GM12878 (cell line): Measurements from ENCODE around the gene DHCR24. TPM values are rescaled to one million over a fixed set of nuclear protein-coding genes. Genes with fewer than 3 reads are reported as not detected.
A peak's percentile ranks its signal among the peaks of the same experiment; 100 is the strongest.

Source experiments
- ATAC-seq: fragments of 200-7000 bp; cut with Tn5 transposase; 3 replicates; pipeline ENCODE4 v1.9.1; 2020; ENCODE audit warnings: mild to moderate bottlenecking, moderate library complexity
- BruUV-seq: library from RNA; stranded (reverse); fragments of 400-500 nt; replicated peaks from 2 replicates; lab custom pipeline; 2021; lab: Mats Ljungman, UMichigan
- CTCF ChIA-PET: fragments of 300-600 bp; sonication (Branson Sonifier 250); formaldehyde crosslinking; extraction: SDS; loops from one replicate; lab custom pipeline; 2021; ENCODE audit warnings: inconsistent platforms; lab: Yijun Ruan, JAX
- POLR2A ChIA-PET: fragments of 350-600 bp; formaldehyde crosslinking; extraction: SDS; loops from one replicate; lab custom pipeline; 2021; ENCODE audit warnings: inconsistent platforms; lab: Charles Lee
- RAD21 ChIA-PET: fragments of 300-600 bp; sonication (Branson Sonifier 250); formaldehyde crosslinking; loops from one replicate; lab custom pipeline; 2023; ENCODE audit warnings: antibody characterized with exemption; ENCODE audit not compliant: unreplicated experiment; lab: Charles Lee
- SMC1A ChIA-PET: fragments of 300-600 bp; sonication (Branson Sonifier 250); formaldehyde crosslinking; loops from one replicate; lab custom pipeline; 2023; ENCODE audit not compliant: unreplicated experiment, uncharacterized antibody; lab: Charles Lee
- DNase-seq: peaks from one replicate; pipeline ENCODE4 v3.0.0-alpha.2; 2011; ENCODE audit warnings: low read depth, low spot score
- FAIRE-seq: peaks from 3 replicates; lab custom pipeline; 2011; peaks lifted over from hg19 to GRCh38; lab: Jason Lieb, UNC
- H2AFZ ChIP-seq: 2 replicates; pipeline ENCODE4 v1.6.0; 2011; ENCODE audit warnings: low read depth, low read length, control low read depth; ENCODE audit not compliant: control insufficient read depth
- H3K27ac ChIP-seq: 2 replicates; pipeline ENCODE4 v1.5.1; 2011; ENCODE audit warnings: control low read depth; ENCODE audit not compliant: control insufficient read depth, insufficient read depth
- H3K27me3 ChIP-seq, 2 experiments: replicated peaks in 1 of 2; 2 replicates each; pipeline versions ENCODE4 v1.6.0 to v1.6.1; 2011; ENCODE audit warnings: low read length in 1 of 2; ENCODE audit not compliant: control insufficient read depth in 2 of 2, insufficient read depth in 2 of 2
- H3K36me3 ChIP-seq, 2 experiments: 2 replicates each; pipeline ENCODE4 v1.5.1; 2011; ENCODE audit warnings: low read length in 1 of 2; ENCODE audit not compliant: control insufficient read depth in 2 of 2, insufficient read depth in 2 of 2
- H3K4me1 ChIP-seq: 2 replicates; pipeline ENCODE4 v1.6.1; 2011; ENCODE audit warnings: mild to moderate bottlenecking, low read length, moderate library complexity, mixed read lengths; ENCODE audit not compliant: control insufficient read depth, insufficient read depth
- H3K4me2 ChIP-seq: 2 replicates; pipeline ENCODE4 v1.6.0; 2011; ENCODE audit warnings: control low read depth; ENCODE audit not compliant: control insufficient read depth, insufficient read depth
- H3K4me3 ChIP-seq: fragments of 200-600 bp; sonication (generic); 2 replicates; pipeline ENCODE4 v1.5.1; 2016
- H3K79me2 ChIP-seq: 2 replicates; pipeline ENCODE4 v1.6.0; 2011; ENCODE audit warnings: low read length; ENCODE audit not compliant: control insufficient read depth, insufficient read depth
- H3K9ac ChIP-seq: 2 replicates; pipeline ENCODE4 v1.8.0; 2011; ENCODE audit warnings: low read length, control low read depth, mixed read lengths; ENCODE audit not compliant: control insufficient read depth, insufficient read depth
- H3K9me3 ChIP-seq: replicated peaks from 3 replicates; pipeline ENCODE4 v1.5.1; 2011; ENCODE audit warnings: mild to moderate bottlenecking, low read length; ENCODE audit not compliant: control insufficient read depth, insufficient read depth
- H4K20me1 ChIP-seq: 2 replicates; pipeline ENCODE4 v1.6.0; 2011; ENCODE audit not compliant: control insufficient read depth, insufficient read depth
- EP300 ChIP-seq, 2 experiments: fragments of 150-350 bp in 1 of 2; IDR thresholded peaks; 2 replicates each; pipeline ENCODE4 v1.6.1; 2011 to 2012; ENCODE audit warnings: low read depth in 2 of 2, low read length in 2 of 2, borderline replicate concordance in 1 of 2, improper control_type of control experiment in 1 of 2, inconsistent platforms in 1 of 2; ENCODE audit not compliant: control insufficient read depth in 1 of 2
- HDGF ChIP-seq: fragments of 450-650 bp; IDR thresholded peaks from 2 replicates; pipeline ENCODE4 v1.6.1; 2016; ENCODE audit warnings: antibody characterized with exemption
- MTA2 ChIP-seq: fragments of 450-650 bp; IDR thresholded peaks from 2 replicates; pipeline ENCODE4 v1.6.1; 2016; ENCODE audit warnings: low read depth, mild to moderate bottlenecking, moderate library complexity
- MTA3 ChIP-seq: IDR thresholded peaks from 2 replicates; pipeline ENCODE4 v1.6.1; 2012; ENCODE audit warnings: low read length, inconsistent platforms, borderline replicate concordance
- NBN ChIP-seq: fragments of 450-650 bp; IDR thresholded peaks from 2 replicates; pipeline ENCODE4 v1.6.1; 2016
- YY1 ChIP-seq: IDR thresholded peaks from 2 replicates; pipeline ENCODE4 v1.6.1; 2011; ENCODE audit warnings: low read depth, mild to moderate bottlenecking, low read length
- WGBS: methylation state at CpG from one replicate; pipeline ENCODE4 v1.1.6; 2016; ENCODE audit warnings: low lambda C conversion rate; ENCODE audit not compliant: insufficient replicate concordance, insufficient coverage; ENCODE audit errors: missing lambda C conversion rate; 5-methylcytosine and 5-hydroxymethylcytosine counted together
- in situ Hi-C: fragments of 300-500 bp; cut with MboI; formaldehyde crosslinking; loops from 9 replicates; pipeline ENCODE4 v1.14.3; 2018; ENCODE audit warnings: mixed read lengths
- intact Hi-C: fragments of 100-400 bp; cut with micrococcal nuclease; formaldehyde crosslinking; loops from one replicate; pipeline ENCODE4 v1.14.2; 2022; ENCODE audit not compliant: unreplicated experiment
- polyA plus RNA-seq, 11 experiments: library from polyadenylated mRNA; depleted of rRNA in 4 of 11; unstranded in 6 of 11; stranded (reverse) in 5 of 11; fragments of >200 nt; fragmentation: Nextera tagmentation in 4 of 11; fragmentation: Illumina TruSeq in 1 of 11; extraction: Ambion mirVana in 4 of 11; extraction: Trizol in 1 of 11; gene quantifications; 1 replicate in 1 of 11; 2 replicates in 10 of 11; pipeline versions ENCODE4 v1.2.1 to v1.2.3, GENCODE V29; 2011 to 2016; ENCODE audit warnings: inconsistent platforms in 2 of 11, missing spikeins in 2 of 11, low read depth in 1 of 11
- total RNA-seq, 4 experiments: library from RNA; depleted of rRNA in 3 of 4; stranded (reverse); fragments of >200 nt in 3 of 4; fragmentation: Illumina TruSeq in 1 of 4; extraction: Trizol in 1 of 4; gene quantifications; 2 replicates each; pipeline versions ENCODE4 v1.2.1 to v1.2.3, GENCODE V29; 2013 to 2021
- TF ChIP-seq, protein P1 (sequence below): fragments of 450-650 bp; IDR thresholded peaks from 2 replicates; pipeline ENCODE4 v1.6.1; 2017; ENCODE audit warnings: mild to moderate bottlenecking
- TF ChIP-seq, protein P2 (sequence below): fragments of 450-650 bp; formaldehyde crosslinking; IDR thresholded peaks from 2 replicates; pipeline ENCODE4 v1.4.0; 2022; ENCODE audit warnings: mild to moderate bottlenecking, moderate library complexity

The DHCR24 gene
- total and polyA plus RNA-seq, 10 of the 15 experiments (the other 5 are each of a cell fraction or from before 2014, with no cell fraction given) = 23.3 to 169 (median 120) TPM

DNA sequence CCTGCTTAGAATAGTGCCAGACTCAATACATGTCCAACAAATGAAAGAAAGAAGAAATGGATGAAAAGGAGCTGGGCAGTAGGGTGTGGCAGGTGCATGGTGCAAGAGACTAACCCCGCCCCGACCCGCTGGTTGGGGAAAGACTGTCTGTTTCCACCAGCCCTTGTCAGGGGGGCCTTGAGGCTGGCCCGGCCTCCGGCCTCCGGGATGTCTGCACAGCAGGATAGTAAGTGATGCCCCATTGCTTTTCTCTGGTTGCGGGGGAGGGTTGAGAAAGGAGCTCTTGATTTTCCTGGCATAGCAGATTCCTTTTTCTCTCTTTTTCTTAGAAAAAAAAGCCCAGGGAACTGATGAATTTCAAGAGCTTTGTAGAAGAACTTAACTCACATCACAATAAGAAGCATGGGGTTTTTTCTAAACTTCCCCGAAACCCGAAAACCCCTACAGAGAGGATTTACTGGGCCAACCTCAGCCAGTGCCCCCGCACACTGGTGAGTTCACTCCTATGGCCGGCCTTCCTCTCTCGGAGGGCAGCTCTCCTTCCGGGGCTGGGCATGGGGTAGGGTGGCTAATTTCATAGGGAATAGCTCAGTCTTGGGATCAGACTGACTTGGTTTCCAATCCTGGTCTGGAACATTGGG is 73.4 kb downstream of the DHCR24 start:
- ChIA-PET CTCF (interaction anchor here (7.6 kb wide), 1 partner anchor 13 kb away, joined by 44 read pairs; the partner anchor contains the start of gene TTC22), POLR2A (no interaction called here), RAD21 (interaction anchor here (0.7 to 2.7 kb wide), 7 partner anchors 12 to 691 kb away, joined by 3 to 11 read pairs (median 3); partner anchors contain the start of gene TTC22), SMC1A (interaction anchor here (0.6 to 1.8 kb wide), 8 partner anchors 17 to 325 kb away, joined by 3 to 6 read pairs (median 3); partner anchors contain the start of gene DHCR24)
- no peaks in the 10 kb centered on the region for H3K36me3 ChIP-seq
- DNase-seq (no peak), ATAC-seq (peak; percentile 59), FAIRE-seq (no peak)
- H3K9me3 ChIP-seq = no peaks in the 10 kb centered on the region
- no peak for TF ChIP-seq YY1
- TF ChIP-seq, protein P1, sequence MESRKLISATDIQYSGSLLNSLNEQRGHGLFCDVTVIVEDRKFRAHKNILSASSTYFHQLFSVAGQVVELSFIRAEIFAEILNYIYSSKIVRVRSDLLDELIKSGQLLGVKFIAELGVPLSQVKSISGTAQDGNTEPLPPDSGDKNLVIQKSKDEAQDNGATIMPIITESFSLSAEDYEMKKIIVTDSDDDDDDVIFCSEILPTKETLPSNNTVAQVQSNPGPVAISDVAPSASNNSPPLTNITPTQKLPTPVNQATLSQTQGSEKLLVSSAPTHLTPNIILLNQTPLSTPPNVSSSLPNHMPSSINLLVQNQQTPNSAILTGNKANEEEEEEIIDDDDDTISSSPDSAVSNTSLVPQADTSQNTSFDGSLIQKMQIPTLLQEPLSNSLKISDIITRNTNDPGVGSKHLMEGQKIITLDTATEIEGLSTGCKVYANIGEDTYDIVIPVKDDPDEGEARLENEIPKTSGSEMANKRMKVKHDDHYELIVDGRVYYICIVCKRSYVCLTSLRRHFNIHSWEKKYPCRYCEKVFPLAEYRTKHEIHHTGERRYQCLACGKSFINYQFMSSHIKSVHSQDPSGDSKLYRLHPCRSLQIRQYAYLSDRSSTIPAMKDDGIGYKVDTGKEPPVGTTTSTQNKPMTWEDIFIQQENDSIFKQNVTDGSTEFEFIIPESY = no peak
- no peak for TF ChIP-seq HDGF
- TF ChIP-seq, protein P2, sequence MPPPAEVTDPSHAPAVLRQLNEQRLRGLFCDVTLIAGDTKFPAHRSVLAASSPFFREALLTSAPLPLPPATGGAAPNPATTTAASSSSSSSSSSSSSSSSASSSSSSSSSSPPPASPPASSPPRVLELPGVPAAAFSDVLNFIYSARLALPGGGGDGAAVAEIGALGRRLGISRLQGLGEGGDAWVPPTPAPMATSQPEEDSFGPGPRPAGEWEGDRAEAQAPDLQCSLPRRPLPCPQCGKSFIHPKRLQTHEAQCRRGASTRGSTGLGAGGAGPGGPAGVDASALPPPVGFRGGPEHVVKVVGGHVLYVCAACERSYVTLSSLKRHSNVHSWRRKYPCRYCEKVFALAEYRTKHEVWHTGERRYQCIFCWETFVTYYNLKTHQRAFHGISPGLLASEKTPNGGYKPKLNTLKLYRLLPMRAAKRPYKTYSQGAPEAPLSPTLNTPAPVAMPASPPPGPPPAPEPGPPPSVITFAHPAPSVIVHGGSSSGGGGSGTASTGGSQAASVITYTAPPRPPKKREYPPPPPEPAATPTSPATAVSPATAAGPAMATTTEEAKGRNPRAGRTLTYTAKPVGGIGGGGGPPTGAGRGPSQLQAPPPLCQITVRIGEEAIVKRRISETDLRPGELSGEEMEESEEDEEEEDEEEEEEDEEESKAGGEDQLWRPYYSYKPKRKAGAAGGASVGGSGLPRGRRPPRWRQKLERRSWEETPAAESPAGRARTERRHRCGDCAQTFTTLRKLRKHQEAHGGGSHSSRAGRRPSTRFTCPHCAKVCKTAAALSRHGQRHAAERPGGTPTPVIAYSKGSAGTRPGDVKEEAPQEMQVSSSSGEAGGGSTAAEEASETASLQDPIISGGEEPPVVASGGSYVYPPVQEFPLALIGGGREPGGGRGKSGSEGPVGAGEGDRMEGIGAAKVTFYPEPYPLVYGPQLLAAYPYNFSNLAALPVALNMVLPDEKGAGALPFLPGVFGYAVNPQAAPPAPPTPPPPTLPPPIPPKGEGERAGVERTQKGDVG = no peak
- TF ChIP-seq MTA2 = 0 out of 2 replicates have a peak, but pooled peaks have one; percentile 3
- no peak for TF ChIP-seq MTA3
- TF ChIP-seq NBN = 0 out of 2 replicates have a peak, but pooled peaks have one; percentile 0
- TF ChIP-seq EP300 (IDR thresholded peaks at IDR 0.05; ENCODE audit: borderline replicate concordance in 1 of 2, control insufficient read depth in 1 of 2, low read depth in 2 of 2, low read length in 2 of 2) = 0 out of 4 replicates have a peak, but pooled peaks of 1 of the 2 experiments have one; percentile 2
- no peaks in the 10 kb centered on the region for H4K20me1 ChIP-seq
- in situ Hi-C loops (loop anchor here (5.0 kb wide), 1 partner anchor 146 kb away; no protein-coding TSS in a partner anchor), intact Hi-C loops (loop anchor here (5.0 kb wide), 4 partner anchors 311 to 631 kb away; partner anchors contain the start of gene SSBP3)
- peak overlapping the region; percentile 37 for H2AFZ ChIP-seq
- no peak overlapping the region for H3K27ac ChIP-seq
- 19% methylated on average over 13 of the region's 13 CpGs for WGBS
- H3K9ac ChIP-seq = no peak overlapping the region
- no peaks in the 10 kb centered on the region for H3K79me2 ChIP-seq
- H3K4me2 ChIP-seq = peak overlapping the region; percentile 26
- BruUV-seq = TSS peak; percentile 82
- peaks cover 13% of the 10 kb centered on the region for H3K4me1 ChIP-seq
- H3K27me3 ChIP-seq = no peaks in the 10 kb centered on the region
- H3K4me3 ChIP-seq = no peak overlapping the region
